ENCODE measurements around the gene FAM240A.

DNA sequence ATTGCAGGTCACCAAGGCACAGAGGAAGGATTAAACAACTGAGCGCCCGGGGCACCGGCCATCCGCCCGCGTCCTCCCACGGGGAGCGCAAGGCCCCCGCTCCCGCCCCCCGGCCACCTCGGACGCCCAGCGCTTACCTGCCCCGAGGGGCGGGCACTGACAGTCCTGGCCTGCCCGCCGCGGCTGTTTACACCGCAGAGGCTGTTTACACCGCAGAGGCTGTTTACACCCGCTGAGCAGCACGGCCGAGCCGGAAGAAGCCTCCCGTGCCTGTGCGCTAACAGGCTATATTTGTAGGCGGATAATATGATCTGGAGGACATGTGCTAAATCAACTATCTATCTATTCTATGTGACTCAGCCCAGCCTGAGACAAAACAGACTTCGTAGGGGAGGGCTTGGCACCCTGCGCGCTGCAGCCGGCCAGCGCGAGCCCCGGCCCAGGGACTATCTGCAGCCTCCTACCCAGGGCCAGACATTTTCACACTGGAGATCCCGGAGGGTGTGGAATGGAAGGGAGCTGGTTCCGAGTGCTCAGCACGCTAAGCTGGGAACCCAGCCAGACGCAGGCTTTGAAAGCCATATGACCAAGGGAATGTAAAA, 46.2 kb upstream of the FAM240A start, which contains the start of gene LRRC2:
- TF ChIP-seq, protein P1, sequence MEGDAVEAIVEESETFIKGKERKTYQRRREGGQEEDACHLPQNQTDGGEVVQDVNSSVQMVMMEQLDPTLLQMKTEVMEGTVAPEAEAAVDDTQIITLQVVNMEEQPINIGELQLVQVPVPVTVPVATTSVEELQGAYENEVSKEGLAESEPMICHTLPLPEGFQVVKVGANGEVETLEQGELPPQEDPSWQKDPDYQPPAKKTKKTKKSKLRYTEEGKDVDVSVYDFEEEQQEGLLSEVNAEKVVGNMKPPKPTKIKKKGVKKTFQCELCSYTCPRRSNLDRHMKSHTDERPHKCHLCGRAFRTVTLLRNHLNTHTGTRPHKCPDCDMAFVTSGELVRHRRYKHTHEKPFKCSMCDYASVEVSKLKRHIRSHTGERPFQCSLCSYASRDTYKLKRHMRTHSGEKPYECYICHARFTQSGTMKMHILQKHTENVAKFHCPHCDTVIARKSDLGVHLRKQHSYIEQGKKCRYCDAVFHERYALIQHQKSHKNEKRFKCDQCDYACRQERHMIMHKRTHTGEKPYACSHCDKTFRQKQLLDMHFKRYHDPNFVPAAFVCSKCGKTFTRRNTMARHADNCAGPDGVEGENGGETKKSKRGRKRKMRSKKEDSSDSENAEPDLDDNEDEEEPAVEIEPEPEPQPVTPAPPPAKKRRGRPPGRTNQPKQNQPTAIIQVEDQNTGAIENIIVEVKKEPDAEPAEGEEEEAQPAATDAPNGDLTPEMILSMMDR (conservative IDR thresholded peaks at IDR 0.05; ENCODE audit: low read depth in 2 of 2), result no peak; a peak in 1 of 4 replicates
- TF ChIP-seq EZH2phosphoT487 (IDR thresholded peaks at IDR 0.05; ENCODE audit: unreplicated experiment) (no peak), POLR2AphosphoS5 (IDR thresholded peaks at IDR 0.05; ENCODE audit: low read depth) (no peak), EZH2 (IDR thresholded peaks at IDR 0.05; ENCODE audit: low read depth, unreplicated experiment) (no peak), STAT1 (IDR thresholded peaks at IDR 0.05; ENCODE audit: unreplicated experiment) (no peak), JUNB (IDR thresholded peaks at IDR 0.05; ENCODE audit: unreplicated experiment) (no peak), CREB1 (CRISPR knock-in tag; IDR thresholded peaks at IDR 0.05; ENCODE audit: low read depth) (no peak), NANOG (IDR thresholded peaks at IDR 0.05; ENCODE audit: borderline replicate concordance) (no peak), ETS1 (IDR thresholded peaks at IDR 0.05) (no peak), ZNF331 (CRISPR knock-in tag; IDR thresholded peaks at IDR 0.05; ENCODE audit: low read depth) (no peak), ZNF114 (CRISPR knock-in tag; IDR thresholded peaks at IDR 0.05) (no peak)
- TF ChIP-seq, protein P2, sequence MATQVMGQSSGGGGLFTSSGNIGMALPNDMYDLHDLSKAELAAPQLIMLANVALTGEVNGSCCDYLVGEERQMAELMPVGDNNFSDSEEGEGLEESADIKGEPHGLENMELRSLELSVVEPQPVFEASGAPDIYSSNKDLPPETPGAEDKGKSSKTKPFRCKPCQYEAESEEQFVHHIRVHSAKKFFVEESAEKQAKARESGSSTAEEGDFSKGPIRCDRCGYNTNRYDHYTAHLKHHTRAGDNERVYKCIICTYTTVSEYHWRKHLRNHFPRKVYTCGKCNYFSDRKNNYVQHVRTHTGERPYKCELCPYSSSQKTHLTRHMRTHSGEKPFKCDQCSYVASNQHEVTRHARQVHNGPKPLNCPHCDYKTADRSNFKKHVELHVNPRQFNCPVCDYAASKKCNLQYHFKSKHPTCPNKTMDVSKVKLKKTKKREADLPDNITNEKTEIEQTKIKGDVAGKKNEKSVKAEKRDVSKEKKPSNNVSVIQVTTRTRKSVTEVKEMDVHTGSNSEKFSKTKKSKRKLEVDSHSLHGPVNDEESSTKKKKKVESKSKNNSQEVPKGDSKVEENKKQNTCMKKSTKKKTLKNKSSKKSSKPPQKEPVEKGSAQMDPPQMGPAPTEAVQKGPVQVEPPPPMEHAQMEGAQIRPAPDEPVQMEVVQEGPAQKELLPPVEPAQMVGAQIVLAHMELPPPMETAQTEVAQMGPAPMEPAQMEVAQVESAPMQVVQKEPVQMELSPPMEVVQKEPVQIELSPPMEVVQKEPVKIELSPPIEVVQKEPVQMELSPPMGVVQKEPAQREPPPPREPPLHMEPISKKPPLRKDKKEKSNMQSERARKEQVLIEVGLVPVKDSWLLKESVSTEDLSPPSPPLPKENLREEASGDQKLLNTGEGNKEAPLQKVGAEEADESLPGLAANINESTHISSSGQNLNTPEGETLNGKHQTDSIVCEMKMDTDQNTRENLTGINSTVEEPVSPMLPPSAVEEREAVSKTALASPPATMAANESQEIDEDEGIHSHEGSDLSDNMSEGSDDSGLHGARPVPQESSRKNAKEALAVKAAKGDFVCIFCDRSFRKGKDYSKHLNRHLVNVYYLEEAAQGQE (IDR thresholded peaks at IDR 0.05; ENCODE audit: unreplicated experiment), result no peak

Measured in GM23338 (cell line).